Measurements from ENCODE around the gene EPC1. TPM values are rescaled to one million over a fixed set of nuclear protein-coding genes. Genes with fewer than 3 reads are reported as not detected.

EPC1 gene
- polyA plus RNA-seq, 1 donor (not counting 4 experiments of a cell fraction or from before 2014, with no cell fraction given), result 34.8 TPM

DNA sequence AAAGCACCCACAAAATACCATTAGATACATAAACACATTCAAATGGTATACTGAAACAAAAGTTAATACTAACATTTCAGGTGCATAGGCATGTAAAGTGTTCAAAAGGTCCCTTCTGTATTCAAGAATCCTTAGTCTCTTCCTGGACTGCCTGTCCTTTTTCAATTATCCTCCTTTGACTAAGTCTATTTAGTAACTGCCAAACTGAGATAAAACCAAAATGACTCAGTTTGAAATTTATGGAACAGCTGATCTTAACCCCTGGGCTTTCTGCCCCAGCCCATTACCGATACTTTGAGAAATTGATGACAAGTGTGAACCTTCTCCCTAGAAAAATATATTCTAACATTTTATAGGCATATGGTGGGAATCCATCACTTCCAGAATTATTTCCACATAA lies 5.4 kb downstream of the EPC1 start:
- FAIRE-seq, result no peak
- no peaks in the 10 kb centered on the region for H3K9me3 ChIP-seq (ENCODE audit: control insufficient read depth, low read depth, low read length)
- peaks cover 0 to 3% of the 10 kb centered on the region in 2 experiments for H3K36me3 ChIP-seq (ENCODE audit: control insufficient read depth in 2 of 2, extremely low read depth in 1 of 2, insufficient read depth in 2 of 2, low read length in 2 of 2)
- peaks cover 94% of the 10 kb centered on the region for H3K79me2 ChIP-seq (ENCODE audit: control insufficient read depth, insufficient read depth, low read length)
- dilution Hi-C loops (cut with MboI; ENCODE audit: extremely low pct_ligation_motif_present, low sequenced_read_pairs), result no loop called here
- no peaks in the 10 kb centered on the region for H3K27me3 ChIP-seq (ENCODE audit: control insufficient read depth, extremely low read depth, insufficient read depth, low read length)
- H3K27ac ChIP-seq (ENCODE audit: control insufficient read depth, insufficient read depth, low read length), result no peak overlapping the region
- no peak overlapping the region for H3K4me3 ChIP-seq (ENCODE audit: control insufficient read depth in 2 of 3, extremely low read depth in 1 of 3, insufficient read depth in 2 of 3, low read depth in 1 of 3, low read length in 3 of 3)
- no peaks in the 10 kb centered on the region for H3K9me1 ChIP-seq (ENCODE audit: control insufficient read depth, extremely low read depth, insufficient read depth, low read length)
- peaks cover 2% of the 10 kb centered on the region for H4K20me1 ChIP-seq (ENCODE audit: control insufficient read depth, extremely low read depth, insufficient read depth, low read length)
- no peak overlapping the region for H3K4me2 ChIP-seq (ENCODE audit: control insufficient read depth, extremely low read depth, insufficient read depth, low read depth, low read length)
- TF ChIP-seq EZH2 (IDR thresholded peaks at IDR 0.05; ENCODE audit: low read length), result no peak
- TF ChIP-seq, protein P1, sequence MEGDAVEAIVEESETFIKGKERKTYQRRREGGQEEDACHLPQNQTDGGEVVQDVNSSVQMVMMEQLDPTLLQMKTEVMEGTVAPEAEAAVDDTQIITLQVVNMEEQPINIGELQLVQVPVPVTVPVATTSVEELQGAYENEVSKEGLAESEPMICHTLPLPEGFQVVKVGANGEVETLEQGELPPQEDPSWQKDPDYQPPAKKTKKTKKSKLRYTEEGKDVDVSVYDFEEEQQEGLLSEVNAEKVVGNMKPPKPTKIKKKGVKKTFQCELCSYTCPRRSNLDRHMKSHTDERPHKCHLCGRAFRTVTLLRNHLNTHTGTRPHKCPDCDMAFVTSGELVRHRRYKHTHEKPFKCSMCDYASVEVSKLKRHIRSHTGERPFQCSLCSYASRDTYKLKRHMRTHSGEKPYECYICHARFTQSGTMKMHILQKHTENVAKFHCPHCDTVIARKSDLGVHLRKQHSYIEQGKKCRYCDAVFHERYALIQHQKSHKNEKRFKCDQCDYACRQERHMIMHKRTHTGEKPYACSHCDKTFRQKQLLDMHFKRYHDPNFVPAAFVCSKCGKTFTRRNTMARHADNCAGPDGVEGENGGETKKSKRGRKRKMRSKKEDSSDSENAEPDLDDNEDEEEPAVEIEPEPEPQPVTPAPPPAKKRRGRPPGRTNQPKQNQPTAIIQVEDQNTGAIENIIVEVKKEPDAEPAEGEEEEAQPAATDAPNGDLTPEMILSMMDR (optimal IDR thresholded peaks at IDR 0.05 in 1 of 3, IDR thresholded peaks at IDR 0.05 in 1 of 3, conservative IDR thresholded peaks at IDR 0.05 in 1 of 3; ENCODE audit: extremely low read depth in 1 of 3, insufficient read depth in 2 of 3, low read length in 3 of 3), result no peak
- no peak for DNase-seq (ENCODE audit: low read depth, low spot score)
- H2AFZ ChIP-seq (ENCODE audit: control insufficient read depth, low read length), result no peak overlapping the region
- H3K9ac ChIP-seq (ENCODE audit: control insufficient read depth, extremely low read depth, insufficient read depth, low read length), result no peak overlapping the region
- peaks cover 5% of the 10 kb centered on the region for H3K4me1 ChIP-seq (ENCODE audit: control insufficient read depth, extremely low read depth, insufficient read depth, low read length)

DNA sequence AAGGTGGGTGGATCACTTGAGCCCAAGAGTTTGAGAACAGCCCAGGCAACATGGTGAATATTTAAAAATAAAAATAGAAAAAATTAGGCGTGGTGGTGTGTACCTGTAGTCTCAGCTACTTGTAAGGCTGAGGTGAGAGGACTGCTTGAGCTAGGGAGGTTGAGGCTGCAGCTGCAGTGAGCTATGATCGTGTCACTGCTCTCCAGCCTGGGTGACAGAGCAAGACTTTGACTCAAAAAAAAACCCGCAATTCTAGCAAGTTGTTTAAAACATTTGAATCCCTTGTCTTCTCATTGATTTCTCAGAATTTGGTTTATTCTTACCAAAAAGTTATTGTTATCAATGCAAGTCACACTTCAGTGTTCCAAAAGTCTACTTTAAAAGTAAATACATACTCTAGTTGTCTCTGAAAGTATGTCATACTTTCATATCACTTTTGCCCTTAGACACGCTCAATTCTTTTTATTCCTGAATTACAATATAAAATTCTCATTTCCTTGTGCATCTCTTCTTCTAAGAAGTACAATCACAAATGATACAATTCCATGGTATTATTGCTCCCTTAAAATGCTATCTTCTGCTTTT lies 6.3 kb downstream of the EPC1 start:
- dilution Hi-C loops (cut with MboI; ENCODE audit: extremely low pct_ligation_motif_present, low sequenced_read_pairs), result no loop called here
- H3K4me1 ChIP-seq (ENCODE audit: control insufficient read depth, extremely low read depth, insufficient read depth, low read length), result peaks cover 5% of the 10 kb centered on the region
- peaks cover 0 to 3% of the 10 kb centered on the region in 2 experiments for H3K36me3 ChIP-seq (ENCODE audit: control insufficient read depth in 2 of 2, extremely low read depth in 1 of 2, insufficient read depth in 2 of 2, low read length in 2 of 2)
- no peak overlapping the region for H3K9ac ChIP-seq (ENCODE audit: control insufficient read depth, extremely low read depth, insufficient read depth, low read length)
- TF ChIP-seq, protein P1 (optimal IDR thresholded peaks at IDR 0.05 in 1 of 3, IDR thresholded peaks at IDR 0.05 in 1 of 3, conservative IDR thresholded peaks at IDR 0.05 in 1 of 3; ENCODE audit: extremely low read depth in 1 of 3, insufficient read depth in 2 of 3, low read length in 3 of 3), result no peak
- TF ChIP-seq EZH2 (IDR thresholded peaks at IDR 0.05; ENCODE audit: low read length), result no peak
- no peaks in the 10 kb centered on the region for H3K27me3 ChIP-seq (ENCODE audit: control insufficient read depth, extremely low read depth, insufficient read depth, low read length)
- H3K4me3 ChIP-seq (ENCODE audit: control insufficient read depth in 2 of 3, extremely low read depth in 1 of 3, insufficient read depth in 2 of 3, low read depth in 1 of 3, low read length in 3 of 3), result no peak overlapping the region
- H4K20me1 ChIP-seq (ENCODE audit: control insufficient read depth, extremely low read depth, insufficient read depth, low read length), result peaks cover 2% of the 10 kb centered on the region
- no peaks in the 10 kb centered on the region for H3K9me1 ChIP-seq (ENCODE audit: control insufficient read depth, extremely low read depth, insufficient read depth, low read length)
- FAIRE-seq (no peak), DNase-seq (ENCODE audit: low read depth, low spot score) (no peak)
- no peak overlapping the region for H3K27ac ChIP-seq (ENCODE audit: control insufficient read depth, insufficient read depth, low read length)
- H2AFZ ChIP-seq (ENCODE audit: control insufficient read depth, low read length), result no peak overlapping the region
- peaks cover 97% of the 10 kb centered on the region for H3K79me2 ChIP-seq (ENCODE audit: control insufficient read depth, insufficient read depth, low read length)
- no peaks in the 10 kb centered on the region for H3K9me3 ChIP-seq (ENCODE audit: control insufficient read depth, low read depth, low read length)
- H3K4me2 ChIP-seq (ENCODE audit: control insufficient read depth, extremely low read depth, insufficient read depth, low read depth, low read length), result no peak overlapping the region
